ENCODE measurements around the gene GFOD2. TPM values are rescaled to one million over a fixed set of nuclear protein-coding genes. Genes with fewer than 3 reads are reported as not detected.
A peak's percentile ranks its signal among the peaks of the same experiment; 100 is the strongest.

The GFOD2 gene
- total and polyA plus RNA-seq, 2 of the 13 experiments (the other 11 are each of a cell fraction or from before 2014, with no cell fraction given) = 11.1 to 17.2 TPM

- TF ChIP-seq, protein P1, sequence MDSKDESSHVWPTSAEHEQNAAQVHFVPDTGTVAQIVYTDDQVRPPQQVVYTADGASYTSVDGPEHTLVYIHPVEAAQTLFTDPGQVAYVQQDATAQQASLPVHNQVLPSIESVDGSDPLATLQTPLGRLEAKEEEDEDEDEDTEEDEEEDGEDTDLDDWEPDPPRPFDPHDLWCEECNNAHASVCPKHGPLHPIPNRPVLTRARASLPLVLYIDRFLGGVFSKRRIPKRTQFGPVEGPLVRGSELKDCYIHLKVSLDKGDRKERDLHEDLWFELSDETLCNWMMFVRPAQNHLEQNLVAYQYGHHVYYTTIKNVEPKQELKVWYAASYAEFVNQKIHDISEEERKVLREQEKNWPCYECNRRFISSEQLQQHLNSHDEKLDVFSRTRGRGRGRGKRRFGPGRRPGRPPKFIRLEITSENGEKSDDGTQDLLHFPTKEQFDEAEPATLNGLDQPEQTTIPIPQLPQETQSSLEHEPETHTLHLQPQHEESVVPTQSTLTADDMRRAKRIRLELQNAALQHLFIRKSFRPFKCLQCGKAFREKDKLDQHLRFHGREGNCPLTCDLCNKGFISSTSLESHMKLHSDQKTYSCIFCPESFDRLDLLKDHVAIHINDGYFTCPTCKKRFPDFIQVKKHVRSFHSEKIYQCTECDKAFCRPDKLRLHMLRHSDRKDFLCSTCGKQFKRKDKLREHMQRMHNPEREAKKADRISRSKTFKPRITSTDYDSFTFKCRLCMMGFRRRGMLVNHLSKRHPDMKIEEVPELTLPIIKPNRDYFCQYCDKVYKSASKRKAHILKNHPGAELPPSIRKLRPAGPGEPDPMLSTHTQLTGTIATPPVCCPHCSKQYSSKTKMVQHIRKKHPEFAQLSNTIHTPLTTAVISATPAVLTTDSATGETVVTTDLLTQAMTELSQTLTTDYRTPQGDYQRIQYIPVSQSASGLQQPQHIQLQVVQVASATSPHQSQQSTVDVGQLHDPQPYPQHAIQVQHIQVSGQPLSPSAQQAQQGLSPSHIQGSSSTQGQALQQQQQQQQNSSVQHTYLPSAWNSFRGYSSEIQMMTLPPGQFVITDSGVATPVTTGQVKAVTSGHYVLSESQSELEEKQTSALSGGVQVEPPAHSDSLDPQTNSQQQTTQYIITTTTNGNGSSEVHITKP (CRISPR knock-in tag; IDR thresholded peaks at IDR 0.05; ENCODE audit: low read depth) = no peak
- TF ChIP-seq TGIF2 (CRISPR knock-in tag; IDR thresholded peaks at IDR 0.05) (no peak), ZSCAN22 (CRISPR knock-in tag; IDR thresholded peaks at IDR 0.05) (no peak)
- TF ChIP-seq, protein P2, sequence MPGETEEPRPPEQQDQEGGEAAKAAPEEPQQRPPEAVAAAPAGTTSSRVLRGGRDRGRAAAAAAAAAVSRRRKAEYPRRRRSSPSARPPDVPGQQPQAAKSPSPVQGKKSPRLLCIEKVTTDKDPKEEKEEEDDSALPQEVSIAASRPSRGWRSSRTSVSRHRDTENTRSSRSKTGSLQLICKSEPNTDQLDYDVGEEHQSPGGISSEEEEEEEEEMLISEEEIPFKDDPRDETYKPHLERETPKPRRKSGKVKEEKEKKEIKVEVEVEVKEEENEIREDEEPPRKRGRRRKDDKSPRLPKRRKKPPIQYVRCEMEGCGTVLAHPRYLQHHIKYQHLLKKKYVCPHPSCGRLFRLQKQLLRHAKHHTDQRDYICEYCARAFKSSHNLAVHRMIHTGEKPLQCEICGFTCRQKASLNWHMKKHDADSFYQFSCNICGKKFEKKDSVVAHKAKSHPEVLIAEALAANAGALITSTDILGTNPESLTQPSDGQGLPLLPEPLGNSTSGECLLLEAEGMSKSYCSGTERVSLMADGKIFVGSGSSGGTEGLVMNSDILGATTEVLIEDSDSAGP (CRISPR knock-in tag; IDR thresholded peaks at IDR 0.05; ENCODE audit: borderline replicate concordance) = peak; percentile 50; the same call in 1 of the 2 replicates
These were observed 7.3 kb upstream of the GFOD2 start (continued) for GRCh38 chr16:67726106-67727034.

GRCh38 chr16:67723911-67724305 is 4.8 kb upstream of the GFOD2 start:
- FAIRE-seq = no peak
- no TSS peak for BruUV-seq (replicated peaks)
- intact Hi-C loops (cut with micrococcal nuclease; ENCODE audit: unreplicated experiment) = no loop called here
- no peak for DNase-seq (ENCODE audit: low spot score)
- Histone ChIP-seq H4K20me1 (ENCODE audit: insufficient read depth, low read length) (no peaks in the 10 kb centered on the region), H3K4me1 (ENCODE audit: insufficient read depth, low read length) (peaks cover 28% of the 10 kb centered on the region), H3K27me3 (ENCODE audit: control insufficient read depth in 1 of 2, insufficient read depth in 2 of 2, low read length in 2 of 2) (no peaks in the 10 kb centered on the region; a peak in 1 of 5 replicates), H3K9ac (ENCODE audit: insufficient read depth, low read depth, low read length) (no peak overlapping the region), H3K4me2 (ENCODE audit: low read depth, low read length) (no peak overlapping the region), H3K79me2 (ENCODE audit: insufficient read depth, low read length) (peaks cover under 1% of the 10 kb centered on the region), H3K36me3 (replicated peaks in 1 of 2; ENCODE audit: control insufficient read depth in 1 of 2, insufficient read depth in 2 of 2, low read length in 2 of 2) (peaks cover 15 to 27% of the 10 kb centered on the region in 2 experiments), H3K9me3 (ENCODE audit: low read length) (no peaks in the 10 kb centered on the region), H3K4me3 (replicated peaks in 1 of 3; ENCODE audit: insufficient read depth in 1 of 3, low read depth in 2 of 3, low read length in 3 of 3) (no peak overlapping the region), H2AFZ (ENCODE audit: low read length) (no peak overlapping the region), H3K27ac (ENCODE audit: extremely low read length, insufficient read depth, low read length) (no peak overlapping the region)
- POLR2A ChIA-PET = interaction anchor here (0.9 kb wide), 1 partner anchor 83 kb away, joined by 3 read pairs; the partner anchor contains the start of genes RANBP10 and TSNAXIP1
- in situ Hi-C loops (cut with HindIII; ENCODE audit: extremely low pct_ligation_motif_present, low pct_unique_long_range_greater_than_20kb) = no loop called here
- CTCF ChIA-PET (ENCODE audit: low intra/inter-chr PET ratio, low total read pairs) = no interaction called here
- 91% methylated on average over 5 of the region's 5 CpGs for WGBS (ENCODE audit: low lambda C conversion rate)
- ATAC-seq = no peak
- no peak for TF ChIP-seq ZBTB8A (CRISPR knock-in tag; IDR thresholded peaks at IDR 0.05; ENCODE audit: borderline replicate concordance, low read depth)
- TF ChIP-seq YY1 (IDR thresholded peaks at IDR 0.05; ENCODE audit: insufficient read depth, insufficient replicate concordance, low read depth, low read length) = no peak
- TF ChIP-seq, protein P3, sequence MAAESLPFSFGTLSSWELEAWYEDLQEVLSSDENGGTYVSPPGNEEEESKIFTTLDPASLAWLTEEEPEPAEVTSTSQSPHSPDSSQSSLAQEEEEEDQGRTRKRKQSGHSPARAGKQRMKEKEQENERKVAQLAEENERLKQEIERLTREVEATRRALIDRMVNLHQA (CRISPR knock-in tag; IDR thresholded peaks at IDR 0.05) = no peak
- no peak for TF ChIP-seq GFI1 (CRISPR knock-in tag; IDR thresholded peaks at IDR 0.05; ENCODE audit: borderline replicate concordance)
- no peak for TF ChIP-seq ZBTB37 (CRISPR knock-in tag; IDR thresholded peaks at IDR 0.05)
- no peak for TF ChIP-seq CAMTA2 (CRISPR knock-in tag; IDR thresholded peaks at IDR 0.05; ENCODE audit: borderline replicate concordance)
- no peak for TF ChIP-seq ZNF703 (CRISPR knock-in tag; IDR thresholded peaks at IDR 0.05; ENCODE audit: borderline replicate concordance)
- no peak for TF ChIP-seq KAT2B (IDR thresholded peaks at IDR 0.05; ENCODE audit: borderline replicate concordance, low read depth, low read length)
- no peak for TF ChIP-seq REXO4 (CRISPR knock-in tag; IDR thresholded peaks at IDR 0.05; ENCODE audit: borderline replicate concordance)
- TF ChIP-seq PAX8 (CRISPR knock-in tag; IDR thresholded peaks at IDR 0.05; ENCODE audit: borderline replicate concordance) = no peak
